Endometrium (tissue), 2 donors: ENCODE data around the gene PLVAP.
A peak's percentile ranks its signal among the peaks of the same experiment; 100 is the strongest.

Source experiments
- FAIRE-seq: peaks from 2 replicates; lab custom pipeline; 2012; peaks lifted over from hg19 to GRCh38; lab: Jason Lieb, UNC
- donor health status: control.
- donor health status: control.

PLVAP gene

GRCh38 chr19:17357078-17357666, 20.0 kb downstream of the PLVAP start:
- FAIRE-seq = no peak

GRCh38 chr19:17353386-17353785, 23.8 kb downstream of the PLVAP start:
- no peak for FAIRE-seq

- no peak for FAIRE-seq
These were observed 24.4 kb downstream of the PLVAP start for GRCh38 chr19:17352608-17353280.

- no peak for FAIRE-seq
These were observed 25.2 kb downstream of the PLVAP start for GRCh38 chr19:17351815-17352435.

- FAIRE-seq = no peak
These were observed 28.4 kb downstream of the PLVAP start for GRCh38 chr19:17348700-17349099.

- FAIRE-seq = no peak
These were observed 29.3 kb downstream of the PLVAP start for GRCh38 chr19:17347877-17348276.

GRCh38 chr19:17347361-17347760, 29.8 kb downstream of the PLVAP start:
- FAIRE-seq = no peak

GRCh38 chr19:17346109-17346671, 31.0 kb downstream of the PLVAP start:
- FAIRE-seq = no peak

GRCh38 chr19:17341845-17342244, 35.3 kb downstream of the PLVAP start:
- FAIRE-seq = no peak

- FAIRE-seq = no peak
These were observed 35.8 kb downstream of the PLVAP start for GRCh38 chr19:17341386-17341785.

GRCh38 chr19:17340871-17341357, 36.2 kb downstream of the PLVAP start:
- FAIRE-seq = no peak

- no peak for FAIRE-seq
These were observed 36.8 kb downstream of the PLVAP start for GRCh38 chr19:17340302-17340870.

GRCh38 chr19:17339088-17339741, 37.9 kb downstream of the PLVAP start:
- FAIRE-seq = no peak

- FAIRE-seq = no peak
These were observed 38.6 kb downstream of the PLVAP start for GRCh38 chr19:17338433-17339078.

GRCh38 chr19:17337675-17338432, 39.3 kb downstream of the PLVAP start:
- no peak for FAIRE-seq

GRCh38 chr19:17336872-17337674, 40.1 kb downstream of the PLVAP start, which contains the start of gene GTPBP3:
TSS of gene GTPBP3 (plus strand) at chr19:17337553. CDS start at chr19:17337612, 59 bp downstream.
- FAIRE-seq = peak; percentile 96

- FAIRE-seq = no peak
These were observed 41.6 kb downstream of the PLVAP start for GRCh38 chr19:17335575-17335974.

GRCh38 chr19:17334414-17335409, 42.4 kb downstream of the PLVAP start, which contains the start of gene ANO8:
TSS of gene ANO8 (minus strand) at chr19:17334855. CDS start at chr19:17334670, 185 bp downstream.
- FAIRE-seq = peak; percentile 35
